GM12878 (cell line): ENCODE measurements around the gene NOTCH4. TPM values are rescaled to one million over a fixed set of nuclear protein-coding genes. Genes with fewer than 3 reads are reported as not detected.

Source experiments
- BACH1 ChIP-seq: fragments of 450-650 bp; IDR thresholded peaks from 2 replicates; pipeline ENCODE4 v1.6.1; 2017; ENCODE audit warnings: mild to moderate bottlenecking, borderline replicate concordance
- BMI1 ChIP-seq: fragments of 450-650 bp; IDR thresholded peaks from 2 replicates; pipeline ENCODE4 v1.6.1; 2016; ENCODE audit warnings: mild to moderate bottlenecking, moderate library complexity, borderline replicate concordance
- CEBPZ ChIP-seq: fragments of 150-350 bp; IDR thresholded peaks from 2 replicates; pipeline ENCODE4 v1.6.1; 2016; ENCODE audit warnings: low read depth, low read length
- CHD2 ChIP-seq: IDR thresholded peaks from 2 replicates; pipeline ENCODE4 v1.6.1; 2011; ENCODE audit warnings: low read depth, low read length, improper control_type of control experiment, borderline replicate concordance
- EGR1 ChIP-seq, 2 experiments: IDR thresholded peaks; 1 replicate in 1 of 2; 2 replicates in 1 of 2; pipeline ENCODE4 v1.6.1; 2011 to 2012; ENCODE audit warnings: low read depth in 2 of 2, low read length in 2 of 2, borderline replicate concordance in 1 of 2, mild to moderate bottlenecking in 1 of 2, moderate library complexity in 1 of 2
- EZH2 ChIP-seq: IDR thresholded peaks from 2 replicates; pipeline ENCODE4 v1.6.1; 2012; ENCODE audit warnings: low read depth, mild to moderate bottlenecking, control low read depth, inconsistent platforms, low read length, borderline replicate concordance; ENCODE audit not compliant: control insufficient read depth
- JUND ChIP-seq: IDR thresholded peaks from 2 replicates; pipeline ENCODE4 v1.6.1; 2012; ENCODE audit warnings: low read depth, mild to moderate bottlenecking, low read length, improper control_type of control experiment, moderate library complexity
- MLLT1 ChIP-seq: fragments of 450-650 bp; IDR thresholded peaks from 2 replicates; pipeline ENCODE4 v1.6.1; 2016; ENCODE audit warnings: mild to moderate bottlenecking
- MYB ChIP-seq: fragments of 150-350 bp; IDR thresholded peaks from 2 replicates; pipeline ENCODE4 v1.6.1; 2014; ENCODE audit warnings: mild to moderate bottlenecking, low read depth, low read length, borderline replicate concordance
- NFYB ChIP-seq: IDR thresholded peaks from 2 replicates; pipeline ENCODE4 v1.6.1; 2011; ENCODE audit warnings: low read depth, mild to moderate bottlenecking, low read length, improper control_type of control experiment, moderate library complexity; ENCODE audit not compliant: insufficient read depth
- PRDM15 ChIP-seq: fragments of 450-650 bp; formaldehyde crosslinking; IDR thresholded peaks from 2 replicates; pipeline ENCODE4 v1.4.0; 2020; ENCODE audit warnings: mild to moderate bottlenecking, moderate library complexity
- RAD21 ChIP-seq: IDR thresholded peaks from 2 replicates; pipeline ENCODE4 v1.6.1; 2011; ENCODE audit warnings: mild to moderate bottlenecking, low read depth, low read length, moderate library complexity; ENCODE audit not compliant: insufficient read depth
- SRF ChIP-seq, 2 experiments: IDR thresholded peaks; 2 replicates each; pipeline ENCODE4 v1.6.1; 2011; ENCODE audit warnings: low read depth in 2 of 2, low read length in 2 of 2, mild to moderate bottlenecking in 1 of 2, moderate library complexity in 1 of 2
- STAT1 ChIP-seq: fragments of 450-650 bp; conservative IDR thresholded peaks from 2 replicates; pipeline ENCODE4 v1.6.1; 2014; ENCODE audit warnings: antibody characterized with exemption, mild to moderate bottlenecking
- TAF1 ChIP-seq: IDR thresholded peaks from 2 replicates; pipeline ENCODE4 v1.6.1; 2011; ENCODE audit warnings: mild to moderate bottlenecking, low read depth, low read length, borderline replicate concordance
- TARDBP ChIP-seq: IDR thresholded peaks from 2 replicates; pipeline ENCODE4 v1.6.1; 2016; ENCODE audit warnings: borderline replicate concordance
- ZNF207 ChIP-seq: fragments of 450-650 bp; IDR thresholded peaks from 2 replicates; pipeline ENCODE4 v1.6.1; 2014; ENCODE audit warnings: antibody characterized with exemption, mild to moderate bottlenecking, borderline replicate concordance
- polyA plus RNA-seq, 11 experiments: library from polyadenylated mRNA; depleted of rRNA in 4 of 11; unstranded in 6 of 11; stranded (reverse) in 5 of 11; fragments of >200 nt; fragmentation: Nextera tagmentation in 4 of 11; fragmentation: Illumina TruSeq in 1 of 11; extraction: Ambion mirVana in 4 of 11; extraction: Trizol in 1 of 11; gene quantifications; 1 replicate in 1 of 11; 2 replicates in 10 of 11; pipeline versions ENCODE4 v1.2.1 to v1.2.3, GENCODE V29; 2011 to 2016; ENCODE audit warnings: inconsistent platforms in 2 of 11, missing spikeins in 2 of 11, low read depth in 1 of 11
- total RNA-seq, 4 experiments: library from RNA; depleted of rRNA in 3 of 4; stranded (reverse); fragments of >200 nt in 3 of 4; fragmentation: Illumina TruSeq in 1 of 4; extraction: Trizol in 1 of 4; gene quantifications; 2 replicates each; pipeline versions ENCODE4 v1.2.1 to v1.2.3, GENCODE V29; 2013 to 2021
- TF ChIP-seq, protein P1 (sequence below): fragments of 450-650 bp; conservative IDR thresholded peaks from 2 replicates; pipeline ENCODE4 v1.6.1; 2017; ENCODE audit warnings: mild to moderate bottlenecking, moderate library complexity

The NOTCH4 gene
- total and polyA plus RNA-seq, 10 of the 15 experiments (the other 5 are each of a cell fraction or from before 2014, with no cell fraction given), result 0.66 to 3.3 (median 1.4) TPM

GRCh38 chr6:32175711-32176475, 48.0 kb downstream of the NOTCH4 start, which contains the start of gene AGPAT1 (continued):
- TF ChIP-seq, protein P1, sequence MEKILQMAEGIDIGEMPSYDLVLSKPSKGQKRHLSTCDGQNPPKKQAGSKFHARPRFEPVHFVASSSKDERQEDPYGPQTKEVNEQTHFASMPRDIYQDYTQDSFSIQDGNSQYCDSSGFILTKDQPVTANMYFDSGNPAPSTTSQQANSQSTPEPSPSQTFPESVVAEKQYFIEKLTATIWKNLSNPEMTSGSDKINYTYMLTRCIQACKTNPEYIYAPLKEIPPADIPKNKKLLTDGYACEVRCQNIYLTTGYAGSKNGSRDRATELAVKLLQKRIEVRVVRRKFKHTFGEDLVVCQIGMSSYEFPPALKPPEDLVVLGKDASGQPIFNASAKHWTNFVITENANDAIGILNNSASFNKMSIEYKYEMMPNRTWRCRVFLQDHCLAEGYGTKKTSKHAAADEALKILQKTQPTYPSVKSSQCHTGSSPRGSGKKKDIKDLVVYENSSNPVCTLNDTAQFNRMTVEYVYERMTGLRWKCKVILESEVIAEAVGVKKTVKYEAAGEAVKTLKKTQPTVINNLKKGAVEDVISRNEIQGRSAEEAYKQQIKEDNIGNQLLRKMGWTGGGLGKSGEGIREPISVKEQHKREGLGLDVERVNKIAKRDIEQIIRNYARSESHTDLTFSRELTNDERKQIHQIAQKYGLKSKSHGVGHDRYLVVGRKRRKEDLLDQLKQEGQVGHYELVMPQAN, result no peak
- TF ChIP-seq CHD2 (peak; percentile 81), STAT1 (no peak), TAF1 (0 out of 2 replicates have a peak, but pooled peaks have one; percentile 36), MLLT1 (peak; percentile 36), JUND (no peak), MYB (no peak), RAD21 (no peak), CEBPZ (no peak), PRDM15 (CRISPR knock-in tag) (no peak), ZNF207 (no peak), SRF (IDR thresholded peaks at IDR 0.05; ENCODE audit: low read depth in 2 of 2, low read length in 2 of 2) (no peak), BACH1 (peak; percentile 38; the same call in 1 of the 2 replicates), EGR1 (IDR thresholded peaks at IDR 0.05; ENCODE audit: borderline replicate concordance in 1 of 2, low read depth in 2 of 2, low read length in 2 of 2) (no peak), EZH2 (no peak), TARDBP (no peak), BMI1 (no peak), NFYB (peak; percentile 58; the same call in 1 of the 2 replicates)
